Measurements from ENCODE around the gene RABAC1.
"Not testable (repeated sequence)": the region's sequence is repeated elsewhere in the genome, so short reads cannot be mapped to it uniquely, and the experiment has no call there.

RABAC1 gene

DNA sequence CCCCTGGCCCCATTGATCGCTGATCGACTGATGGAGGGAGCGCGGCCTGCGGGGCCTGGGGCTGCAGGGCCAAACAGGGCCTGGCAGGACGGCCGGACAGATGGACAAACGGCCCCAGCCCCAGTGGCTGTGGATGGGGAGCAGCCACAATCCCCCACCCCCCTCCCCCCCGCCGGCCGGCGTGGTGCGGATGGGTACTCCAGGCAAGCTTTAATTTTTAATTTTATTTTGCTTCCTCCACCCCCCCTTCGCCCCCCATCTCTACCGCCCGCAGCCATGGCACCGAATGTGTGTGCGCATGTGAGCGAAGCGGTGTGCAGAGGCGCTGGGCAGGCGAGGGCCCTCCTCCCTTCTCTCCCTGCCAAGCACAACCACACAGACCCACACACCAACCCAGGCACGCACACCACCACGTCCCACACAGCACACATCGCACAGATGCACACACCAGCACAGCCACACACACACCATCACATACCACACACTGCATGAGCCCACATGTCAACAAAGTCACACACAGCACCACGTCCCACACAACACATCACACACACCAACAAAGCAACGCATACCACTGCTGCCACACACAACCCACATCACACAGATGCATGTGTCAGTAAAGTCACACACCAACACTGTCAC, 43.2 kb downstream of the RABAC1 start:
- DNase-seq (ENCODE audit: low read depth in 2 of 2): no peak

- no peak for DNase-seq (ENCODE audit: low read depth in 2 of 2)
These were observed 43.9 kb downstream of the RABAC1 start for GRCh38 chr19:41915021-41915775.

DNA sequence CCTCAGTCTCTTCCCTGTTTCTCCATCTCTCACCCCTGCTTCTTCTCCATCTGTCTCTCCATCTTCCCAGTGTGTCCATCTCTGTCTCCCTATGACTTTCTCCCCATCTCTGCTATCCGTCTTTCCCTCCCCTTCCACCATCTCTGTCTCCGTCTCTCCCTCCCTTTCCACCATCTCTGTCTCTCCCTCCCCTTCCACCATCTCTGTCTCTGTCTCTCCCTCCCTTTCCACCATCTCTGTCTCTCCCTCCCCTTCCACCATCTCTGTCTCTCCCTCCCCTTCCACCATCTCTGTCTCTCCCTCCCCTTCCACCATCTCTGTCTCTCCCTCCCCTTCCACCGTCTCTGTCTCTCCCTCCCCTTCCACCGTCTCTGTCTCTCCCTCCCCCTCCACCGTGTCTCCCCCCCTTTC, 44.7 kb downstream of the RABAC1 start:
- DNase-seq (ENCODE audit: low read depth in 2 of 2): not testable (repeated sequence)

GRCh38 chr19:41913538-41914423, 45.3 kb downstream of the RABAC1 start:
- DNase-seq (ENCODE audit: low read depth in 2 of 2): no peak

DNA sequence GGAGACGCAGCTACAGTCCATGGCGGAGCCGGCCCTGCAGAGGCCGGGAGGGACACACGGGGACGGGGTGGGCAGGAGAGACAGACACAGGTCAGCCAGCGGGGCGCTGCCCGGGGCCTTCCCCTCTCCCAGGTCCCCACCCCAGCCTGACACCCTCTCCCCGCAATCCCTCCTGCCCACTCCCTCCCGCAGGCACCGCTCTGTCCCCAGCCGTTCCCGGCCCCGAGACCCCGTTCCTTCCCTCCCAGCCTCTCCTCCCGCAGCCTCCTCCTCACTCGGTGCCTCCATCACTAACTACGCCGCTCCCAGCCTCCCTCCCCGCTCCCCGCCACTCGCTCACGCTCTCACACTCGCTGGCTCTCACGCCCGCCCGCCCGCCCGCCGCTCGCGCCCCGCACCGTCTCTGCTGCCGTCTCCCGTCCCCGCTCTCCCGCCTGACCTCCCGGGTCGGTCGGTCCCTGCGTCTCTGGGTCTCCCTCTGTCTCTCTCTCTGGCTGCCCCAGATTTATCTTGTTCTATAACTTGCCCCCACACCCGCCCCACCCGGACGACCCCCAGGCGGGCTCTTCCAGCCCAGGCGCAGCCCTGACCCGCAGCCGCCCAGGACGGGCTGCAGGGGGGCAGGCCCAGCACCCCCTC, 46.1 kb downstream of the RABAC1 start:
- no peak for DNase-seq (ENCODE audit: low read depth in 2 of 2)

DNA sequence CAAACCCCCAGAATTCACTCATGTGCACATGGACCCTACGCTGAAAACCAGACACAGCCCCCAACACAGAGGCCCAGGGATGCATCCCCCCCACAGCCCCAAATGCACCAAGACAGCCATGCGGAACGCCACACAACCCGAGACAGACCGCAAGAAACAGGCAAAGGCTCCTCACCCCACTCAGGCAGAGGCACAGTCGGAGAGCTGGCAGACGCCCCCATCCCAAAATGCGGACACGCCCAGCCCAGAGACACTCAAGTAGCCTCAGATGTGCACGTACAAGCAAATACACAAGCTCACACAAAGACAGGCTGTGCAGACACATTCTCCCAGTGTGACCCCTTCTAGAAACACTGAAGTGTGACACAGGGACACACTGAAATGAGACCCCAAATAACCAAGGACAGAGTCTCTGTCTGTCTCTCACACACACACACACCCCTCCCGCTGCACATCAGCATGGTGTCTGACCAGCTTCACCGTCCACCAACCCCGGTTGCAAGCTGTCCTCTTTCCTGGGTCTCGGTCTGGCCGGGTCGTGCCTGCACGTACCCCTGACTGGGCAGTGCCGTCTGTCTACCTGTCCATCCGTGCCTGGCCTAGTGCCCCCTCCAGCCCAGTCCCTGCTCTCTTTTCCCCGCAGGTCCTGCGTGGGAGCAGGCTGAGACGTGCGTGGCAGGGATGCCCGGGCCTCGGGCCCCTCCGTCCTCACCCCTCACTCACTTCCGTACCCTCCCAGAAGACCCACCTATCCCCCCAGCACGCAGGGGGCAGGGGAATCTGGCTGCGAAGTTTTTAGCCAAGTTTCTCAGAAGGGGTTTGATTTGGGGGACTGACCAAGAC, 47.0 kb downstream of the RABAC1 start:
- DNase-seq (ENCODE audit: low read depth in 2 of 2): no peak

- DNase-seq (ENCODE audit: low read depth in 2 of 2): no peak
These were observed 47.9 kb downstream of the RABAC1 start for GRCh38 chr19:41910992-41911888.

GRCh38 chr19:41910240-41910991, 48.7 kb downstream of the RABAC1 start:
- DNase-seq (ENCODE audit: low read depth in 2 of 2): no peak

GRCh38 chr19:41909706-41910105, 49.4 kb downstream of the RABAC1 start:
- DNase-seq (ENCODE audit: low read depth in 2 of 2): no peak

- no peak for DNase-seq (ENCODE audit: low read depth in 2 of 2)
These were observed 50.2 kb downstream of the RABAC1 start for GRCh38 chr19:41908724-41909464.

- no peak for DNase-seq (ENCODE audit: low read depth in 2 of 2)
These were observed 51.0 kb downstream of the RABAC1 start for GRCh38 chr19:41907994-41908615.

DNA sequence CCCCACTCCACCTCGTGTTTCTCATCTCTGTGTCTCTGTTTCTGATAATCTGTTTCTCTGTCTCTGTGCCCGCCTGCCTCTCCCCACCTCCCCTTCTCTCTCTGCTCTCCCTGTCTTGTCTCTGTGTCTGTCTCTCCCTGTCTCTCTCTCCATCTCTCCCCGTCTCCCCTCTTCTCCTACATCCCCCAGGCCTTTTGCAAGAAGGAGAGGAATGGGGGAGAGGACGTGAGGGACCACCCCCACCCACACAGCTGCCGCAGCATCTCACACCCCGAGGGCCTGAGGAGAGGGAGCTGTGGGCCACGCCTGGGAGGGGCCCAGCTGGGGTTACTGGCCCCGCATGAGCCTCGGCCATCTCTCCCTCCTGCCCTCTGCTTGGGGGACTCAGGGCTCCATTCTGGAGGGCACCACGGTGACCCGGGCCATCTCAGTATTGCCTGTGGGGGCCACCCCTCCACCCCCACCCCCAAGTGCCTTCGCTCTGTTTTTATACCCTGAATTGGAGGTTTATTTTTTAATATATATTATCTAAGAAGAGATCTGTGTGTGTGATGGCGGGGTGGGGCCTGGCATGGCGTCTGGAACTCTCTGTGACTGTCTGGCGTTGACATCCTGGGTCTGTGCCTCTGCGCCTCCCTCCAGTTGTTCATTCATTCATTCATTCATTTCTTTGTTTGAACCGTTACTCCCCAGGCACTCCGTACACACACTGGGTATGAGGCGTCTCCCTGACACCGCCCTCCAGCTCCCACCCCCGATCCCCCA, 52.0 kb downstream of the RABAC1 start:
- no peak for DNase-seq (ENCODE audit: low read depth in 2 of 2)

Measured in fibroblast of skin of left quadriceps (primary cell).